ENCODE measurements around the gene FXYD3.
A peak's percentile ranks its signal among the peaks of the same experiment; 100 is the strongest.

Gene FXYD3

DNA sequence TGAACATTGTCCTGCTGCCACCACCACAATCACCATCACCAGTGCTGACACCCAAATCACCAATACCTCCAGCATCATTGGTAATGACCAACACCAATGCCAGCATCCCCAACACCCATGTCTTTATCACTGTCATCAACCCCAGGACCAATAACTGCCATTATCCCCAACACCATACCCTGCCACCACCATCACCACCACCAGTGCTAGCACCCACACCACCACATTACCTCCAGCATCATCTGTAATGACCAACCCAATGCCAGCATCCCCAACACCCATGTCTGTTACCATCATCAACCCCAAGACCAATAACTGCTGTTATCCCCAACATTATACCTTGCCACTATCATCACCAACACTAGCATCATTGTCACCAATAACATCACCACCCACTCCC lies 16.6 kb downstream of the FXYD3 start:
- DNase-seq (ENCODE audit: insufficient read length, low spot score), result no peak
- TF ChIP-seq, protein P1, sequence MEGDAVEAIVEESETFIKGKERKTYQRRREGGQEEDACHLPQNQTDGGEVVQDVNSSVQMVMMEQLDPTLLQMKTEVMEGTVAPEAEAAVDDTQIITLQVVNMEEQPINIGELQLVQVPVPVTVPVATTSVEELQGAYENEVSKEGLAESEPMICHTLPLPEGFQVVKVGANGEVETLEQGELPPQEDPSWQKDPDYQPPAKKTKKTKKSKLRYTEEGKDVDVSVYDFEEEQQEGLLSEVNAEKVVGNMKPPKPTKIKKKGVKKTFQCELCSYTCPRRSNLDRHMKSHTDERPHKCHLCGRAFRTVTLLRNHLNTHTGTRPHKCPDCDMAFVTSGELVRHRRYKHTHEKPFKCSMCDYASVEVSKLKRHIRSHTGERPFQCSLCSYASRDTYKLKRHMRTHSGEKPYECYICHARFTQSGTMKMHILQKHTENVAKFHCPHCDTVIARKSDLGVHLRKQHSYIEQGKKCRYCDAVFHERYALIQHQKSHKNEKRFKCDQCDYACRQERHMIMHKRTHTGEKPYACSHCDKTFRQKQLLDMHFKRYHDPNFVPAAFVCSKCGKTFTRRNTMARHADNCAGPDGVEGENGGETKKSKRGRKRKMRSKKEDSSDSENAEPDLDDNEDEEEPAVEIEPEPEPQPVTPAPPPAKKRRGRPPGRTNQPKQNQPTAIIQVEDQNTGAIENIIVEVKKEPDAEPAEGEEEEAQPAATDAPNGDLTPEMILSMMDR (IDR thresholded peaks at IDR 0.05; ENCODE audit: insufficient read depth, missing control alignments), result no peak
- no peak for FAIRE-seq

DNA sequence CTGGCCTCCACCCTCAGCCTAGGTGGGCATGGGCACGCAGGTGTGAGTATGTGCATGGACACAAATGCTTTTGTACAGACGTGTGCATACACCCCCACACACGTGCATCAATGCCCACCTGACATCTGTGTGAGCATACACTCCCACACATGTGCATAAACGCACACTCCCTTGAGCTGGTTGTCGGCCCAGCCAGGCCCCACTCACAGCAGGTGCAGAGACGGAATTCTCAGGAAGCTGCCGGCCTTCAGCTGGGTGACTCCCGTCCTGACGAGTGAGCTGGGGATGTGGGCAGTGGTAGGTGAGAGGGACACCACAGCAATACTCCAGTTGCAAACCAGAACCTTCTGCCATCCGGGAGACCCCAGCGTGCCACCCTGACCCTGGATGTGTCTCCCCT lies 18.2 kb downstream of the FXYD3 start:
- FAIRE-seq, result no peak
- DNase-seq (ENCODE audit: insufficient read length, low spot score), result no peak
- TF ChIP-seq, protein P1 (IDR thresholded peaks at IDR 0.05; ENCODE audit: insufficient read depth, missing control alignments), result no peak

DNA sequence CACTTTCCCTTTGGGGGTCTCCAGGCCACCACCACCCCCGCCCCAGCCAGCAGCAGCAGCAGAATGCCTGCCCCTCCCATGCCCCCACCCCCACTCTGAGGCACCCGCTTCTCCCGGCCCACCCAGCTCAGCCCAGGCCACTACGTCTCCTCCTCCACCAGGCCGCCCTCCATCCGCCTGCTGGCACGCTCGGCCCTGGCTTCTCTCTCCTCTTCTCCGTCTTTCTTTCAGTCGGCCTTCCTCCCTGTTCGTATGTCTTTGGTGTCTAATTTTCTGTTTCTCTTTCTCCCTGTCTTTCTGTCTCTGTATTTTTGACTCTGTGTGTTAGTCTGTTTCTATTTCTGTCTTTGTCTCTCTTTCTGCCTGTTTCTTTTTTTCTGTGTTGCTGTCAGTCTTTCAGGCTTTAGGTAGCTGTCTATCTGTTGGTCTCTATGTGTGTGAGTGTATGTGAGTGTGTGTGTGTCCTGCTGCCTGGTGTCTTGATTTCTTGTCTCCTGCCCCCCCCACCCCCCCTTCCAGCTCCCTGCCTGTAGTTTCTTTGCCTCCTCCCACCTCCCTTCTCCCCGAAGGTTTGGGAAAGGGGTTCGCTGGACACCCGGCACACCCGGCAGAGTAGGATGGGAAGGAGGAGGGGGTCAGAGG lies 19.1 kb downstream of the FXYD3 start, which contains the start of gene LGI4:
Gene LGI4 (minus strand): TSS at position 459 of the 642 bp plus-strand sequence. CDS start 379 bp downstream, at position 80.
- TF ChIP-seq, protein P1 (IDR thresholded peaks at IDR 0.05; ENCODE audit: insufficient read depth, missing control alignments), result no peak
- DNase-seq (ENCODE audit: insufficient read length, low spot score), result no peak
- no peak for FAIRE-seq

DNA sequence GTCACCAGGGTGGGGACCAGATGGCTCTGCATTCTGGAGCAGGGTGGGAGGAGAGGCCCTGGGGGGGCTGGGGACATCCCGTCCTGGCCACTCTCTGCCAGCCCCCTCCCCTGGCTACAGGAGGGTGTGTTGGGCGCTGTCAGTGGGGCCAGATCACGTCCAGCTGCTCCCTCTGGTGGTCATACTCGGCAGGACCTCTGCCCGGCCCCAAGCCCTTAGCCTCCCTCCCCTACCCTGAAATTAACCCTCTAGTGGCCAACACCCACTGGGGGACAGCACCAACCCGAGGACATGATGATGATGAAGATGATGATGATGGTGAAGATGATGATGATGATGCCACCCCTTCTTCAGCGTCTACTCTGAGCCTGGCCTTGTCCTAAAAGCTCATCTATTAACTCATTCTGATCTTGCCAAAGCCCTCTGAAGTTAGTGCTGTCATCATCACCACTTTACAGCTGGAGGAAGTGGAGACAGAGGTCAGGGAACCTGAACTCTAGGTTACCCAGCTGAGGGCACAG lies 19.8 kb downstream of the FXYD3 start:
- FAIRE-seq (no peak), DNase-seq (ENCODE audit: insufficient read length, low spot score) (peak; percentile 98)
- TF ChIP-seq, protein P1 (IDR thresholded peaks at IDR 0.05; ENCODE audit: insufficient read depth, missing control alignments), result peak; percentile 70

DNA sequence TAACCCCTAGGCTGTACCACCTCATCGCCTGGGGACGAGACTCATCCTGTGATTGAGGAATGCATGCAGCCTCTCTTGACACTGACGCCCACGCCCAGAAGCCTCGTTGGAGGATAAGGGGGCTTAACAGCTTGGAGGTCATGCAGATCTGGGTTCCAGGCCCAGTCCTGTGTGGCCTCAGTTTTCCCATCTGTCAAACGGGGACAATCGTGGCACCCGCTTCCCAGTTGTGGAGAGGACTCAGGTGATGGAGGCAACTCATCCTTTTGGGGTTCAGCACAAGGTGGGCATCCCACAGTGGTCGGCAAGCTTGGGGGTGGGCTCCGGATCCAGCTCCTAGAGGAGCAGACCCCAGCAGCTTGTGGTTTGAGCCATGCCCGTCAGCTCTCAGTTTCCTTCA lies 20.6 kb downstream of the FXYD3 start:
- TF ChIP-seq, protein P1 (IDR thresholded peaks at IDR 0.05; ENCODE audit: insufficient read depth, missing control alignments), result no peak
- FAIRE-seq, result no peak

DNA sequence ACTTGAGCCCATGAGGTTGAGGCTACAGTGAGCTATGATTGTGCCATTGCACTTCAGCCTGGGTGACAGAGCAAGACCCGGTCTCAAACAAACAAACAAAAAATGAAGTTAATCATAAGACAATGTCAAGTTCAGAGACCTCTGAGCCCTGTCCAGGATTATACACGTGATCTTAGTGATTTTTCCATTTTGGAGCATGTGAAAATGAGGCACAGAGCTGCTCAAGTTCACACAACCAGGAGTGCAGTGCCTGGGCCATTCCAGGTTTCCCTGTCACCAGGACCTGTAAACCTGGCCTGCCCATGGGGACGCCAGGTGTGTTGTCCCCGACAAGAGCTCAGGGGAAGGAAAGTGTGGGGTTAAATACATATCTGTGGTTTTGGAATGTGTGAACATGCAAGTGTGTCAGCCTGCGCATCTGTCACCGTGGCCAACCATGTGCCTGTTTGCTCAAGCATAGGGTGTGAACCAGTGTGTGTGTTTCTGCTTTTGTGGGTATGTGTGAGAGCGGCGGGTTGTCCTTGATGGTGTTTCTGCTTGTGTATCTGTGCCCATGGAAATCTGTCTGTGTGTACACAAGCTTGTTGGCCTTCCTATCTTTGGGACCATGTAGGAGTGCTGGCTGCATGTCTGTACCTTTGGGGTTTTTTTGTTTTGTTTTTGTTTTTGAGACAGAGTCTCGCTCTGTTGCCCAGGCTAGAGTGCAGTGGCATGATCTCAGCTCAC lies 21.5 kb downstream of the FXYD3 start:
- TF ChIP-seq, protein P1 (IDR thresholded peaks at IDR 0.05; ENCODE audit: insufficient read depth, missing control alignments), result no peak
- FAIRE-seq (no peak), DNase-seq (ENCODE audit: insufficient read length, low spot score) (no peak)

More for the DNA sequence above, 20.6 kb downstream of the FXYD3 start:
- no peak for DNase-seq (ENCODE audit: insufficient read length, low spot score)
